Activated CD4-positive, alpha-beta T cell treated with anti-CD3 and anti-CD28 coated beads, Interleukin-2, amount 50 U/mL, for 48 hours (primary cell): Measurements from ENCODE around the gene TTC3.
"Not testable (repeated sequence)": the region's sequence is repeated elsewhere in the genome, so short reads cannot be mapped to it uniquely, and the experiment has no call there.

Experiments used
- DNase-seq, 2 experiments: peaks; one replicate each; pipeline ENCODE4 v3.0.0-alpha.2; 2020

The TTC3 gene

DNA sequence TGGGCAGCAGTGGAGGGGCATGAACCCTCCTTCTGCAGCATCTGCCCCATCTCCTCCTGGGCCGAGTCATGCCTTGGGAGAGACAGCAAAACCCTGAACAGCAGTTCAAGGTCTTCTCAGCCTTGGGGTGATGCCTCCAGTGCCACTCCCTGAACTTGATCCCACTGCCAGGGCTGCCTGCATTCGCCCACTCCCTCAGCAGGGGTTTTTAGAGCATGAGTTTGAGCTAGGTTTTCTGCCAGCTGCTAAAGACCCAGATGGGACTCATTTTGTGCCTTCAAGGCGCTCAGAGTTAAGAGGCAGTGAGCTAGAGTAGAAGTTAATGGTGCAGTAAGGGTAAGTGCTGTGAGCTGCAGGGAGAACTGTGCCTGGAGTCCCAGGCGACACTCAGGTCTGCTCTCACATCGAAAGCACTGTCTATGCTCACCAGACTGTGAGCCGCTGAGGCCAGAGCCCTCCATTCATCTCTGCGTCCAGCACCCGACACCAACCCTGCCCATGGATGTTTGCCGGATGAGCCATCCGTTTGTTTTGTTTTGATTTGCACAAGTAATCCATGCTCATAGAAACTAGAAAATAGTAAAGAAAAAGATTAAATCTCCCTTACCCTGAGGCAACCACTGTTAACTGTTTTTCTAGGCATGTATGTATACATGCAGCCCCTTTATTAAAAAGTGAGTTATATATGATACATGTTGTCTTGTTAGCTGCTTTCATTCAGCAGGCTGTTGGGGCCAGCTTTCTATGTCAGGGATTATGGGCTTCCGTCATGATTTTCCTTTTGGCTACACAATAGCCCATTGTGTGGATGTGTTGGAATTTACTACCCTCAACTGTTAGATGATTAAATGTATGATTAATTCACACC, 126.2 kb downstream of the TTC3 start:
- no peak for DNase-seq

DNA sequence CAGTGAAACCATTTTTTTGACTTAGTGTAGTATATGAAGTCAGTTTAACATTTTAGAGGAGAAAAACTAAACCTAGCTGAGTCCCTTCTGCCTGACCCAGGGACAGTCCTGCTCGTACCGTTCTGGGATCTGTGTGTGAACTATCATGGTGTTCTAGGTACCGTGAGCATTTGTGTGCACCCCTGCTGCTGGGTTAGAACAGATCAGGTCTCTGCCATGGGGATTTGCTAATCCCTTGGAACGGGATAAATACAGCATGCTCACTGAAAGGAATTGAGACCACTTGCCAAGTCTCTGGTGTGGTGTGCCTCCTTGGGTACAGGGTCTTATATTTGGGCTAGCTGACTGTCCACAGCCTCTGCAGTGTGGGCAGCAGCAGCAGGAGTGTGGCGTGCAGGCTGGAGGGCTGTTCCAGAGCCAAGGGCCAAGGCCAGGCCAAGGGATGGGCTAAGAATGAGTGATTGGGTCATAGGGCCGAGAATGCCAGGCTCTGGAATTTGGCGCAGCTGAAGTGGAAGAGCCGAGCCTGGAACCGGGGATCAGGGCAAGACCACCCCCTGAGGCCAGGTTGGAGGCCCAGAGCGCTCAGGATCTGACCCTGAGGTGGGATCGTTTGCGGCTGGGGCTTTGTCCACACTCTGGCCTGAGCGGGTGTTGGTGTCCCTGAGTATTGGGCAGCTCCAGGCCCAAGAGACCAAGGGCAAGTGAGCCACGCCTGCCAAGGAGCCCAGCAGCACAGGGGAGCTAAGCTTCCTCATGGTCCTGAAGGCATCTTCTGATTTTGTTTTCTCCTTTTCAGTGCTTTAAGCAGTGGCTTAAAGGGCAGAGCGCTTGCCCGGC, 127.8 kb downstream of the TTC3 start:
- DNase-seq, result no peak

DNA sequence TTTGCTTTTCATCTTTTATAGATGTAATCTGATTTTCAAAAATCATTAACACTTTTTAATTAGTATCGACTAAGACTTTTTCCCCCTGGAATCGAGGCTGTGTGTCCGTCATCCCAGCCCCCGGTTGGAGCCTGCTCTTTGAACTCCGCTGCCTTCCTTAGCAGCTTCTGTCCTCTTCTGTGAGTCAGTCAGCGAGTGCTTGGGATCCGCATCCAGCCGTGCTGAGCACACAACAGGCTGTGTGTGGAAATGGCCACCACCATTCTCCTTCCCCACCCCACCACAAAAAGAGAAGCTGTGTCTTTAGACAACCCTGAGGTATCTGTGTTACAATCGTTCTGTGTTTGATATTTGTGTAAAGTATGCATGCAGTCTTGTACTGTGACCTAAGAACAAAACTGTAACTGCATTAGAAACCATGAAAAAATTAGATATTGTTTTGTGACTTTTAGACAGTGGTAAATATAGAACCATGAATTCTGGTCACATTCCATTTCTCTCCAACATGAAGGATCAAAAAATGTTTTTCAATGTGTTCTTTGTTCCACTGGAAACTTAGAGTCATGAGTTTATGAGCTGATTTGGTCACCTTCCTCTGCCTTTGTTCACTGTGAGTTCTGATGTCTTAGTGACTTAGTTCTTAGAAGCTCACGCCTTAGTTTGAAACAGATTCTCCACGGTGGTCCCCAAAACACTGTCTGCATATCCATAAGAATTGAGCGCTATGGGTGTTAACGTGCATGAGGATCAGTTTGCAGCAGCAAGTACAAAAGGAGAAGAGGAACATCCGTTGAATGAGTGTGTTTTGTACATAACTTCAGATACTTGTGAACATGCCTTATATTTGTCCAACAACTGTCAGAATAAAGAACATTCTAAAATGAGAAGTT, 129.4 kb downstream of the TTC3 start:
- DNase-seq, result no peak

GRCh38 chr21:37204580-37204979, 131.5 kb downstream of the TTC3 start:
- no peak for DNase-seq

DNA sequence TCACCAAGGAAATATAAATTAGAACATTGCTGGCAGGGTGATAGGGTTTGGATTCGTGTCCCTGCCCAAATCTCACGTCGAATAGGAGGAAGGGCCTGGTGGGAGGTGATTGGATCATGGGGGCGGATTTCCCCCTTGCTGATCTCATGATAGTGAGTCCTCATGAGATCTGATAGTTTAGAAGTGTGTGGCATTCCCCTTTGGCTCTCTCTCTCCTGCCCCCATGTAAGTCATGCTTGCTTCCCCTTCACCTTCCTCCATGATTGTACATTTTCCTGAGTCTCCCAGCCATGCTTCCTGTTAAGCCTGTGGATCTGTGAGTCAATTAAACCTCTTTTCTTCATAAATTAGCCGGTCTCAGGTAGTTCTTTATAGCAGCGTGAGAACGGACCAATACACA, 133.4 kb downstream of the TTC3 start:
- DNase-seq, result no peak

GRCh38 chr21:37207441-37208009, 134.5 kb downstream of the TTC3 start:
- peak in 1 of 2 experiments; percentile 13 for DNase-seq

DNA sequence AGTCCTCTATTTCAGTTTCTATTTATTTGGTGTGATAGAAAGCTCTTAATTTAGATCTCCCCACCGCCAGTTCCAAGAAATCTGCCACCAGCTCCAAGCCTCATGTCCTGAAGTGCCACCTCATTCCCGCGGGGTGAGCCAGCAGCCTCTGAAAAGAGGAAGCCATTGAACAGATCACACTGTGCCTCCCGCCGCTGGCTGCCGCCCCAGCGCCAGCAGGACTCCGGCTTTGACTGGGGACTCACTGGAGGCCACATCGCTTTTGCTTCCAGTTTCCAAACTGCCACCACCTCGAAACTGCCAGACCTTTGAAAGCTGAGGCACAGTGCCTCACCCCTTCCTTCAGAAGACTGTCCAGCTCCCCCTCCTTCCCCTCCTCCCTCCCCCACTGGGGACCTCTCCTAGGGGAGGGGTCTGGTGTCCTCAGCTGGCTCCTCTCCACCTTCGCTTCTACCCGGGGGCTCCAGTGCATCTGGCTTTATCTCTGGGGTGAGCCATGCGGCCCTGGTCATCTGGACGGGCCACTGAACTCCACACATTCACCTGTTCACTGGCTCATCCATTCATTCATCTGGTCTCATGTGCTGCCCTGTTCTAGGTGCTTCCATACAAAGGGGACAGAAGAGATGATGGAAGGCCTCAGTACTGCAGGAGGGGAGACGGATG, 135.1 kb downstream of the TTC3 start:
- peak; percentile 19 to 36 for DNase-seq

DNA sequence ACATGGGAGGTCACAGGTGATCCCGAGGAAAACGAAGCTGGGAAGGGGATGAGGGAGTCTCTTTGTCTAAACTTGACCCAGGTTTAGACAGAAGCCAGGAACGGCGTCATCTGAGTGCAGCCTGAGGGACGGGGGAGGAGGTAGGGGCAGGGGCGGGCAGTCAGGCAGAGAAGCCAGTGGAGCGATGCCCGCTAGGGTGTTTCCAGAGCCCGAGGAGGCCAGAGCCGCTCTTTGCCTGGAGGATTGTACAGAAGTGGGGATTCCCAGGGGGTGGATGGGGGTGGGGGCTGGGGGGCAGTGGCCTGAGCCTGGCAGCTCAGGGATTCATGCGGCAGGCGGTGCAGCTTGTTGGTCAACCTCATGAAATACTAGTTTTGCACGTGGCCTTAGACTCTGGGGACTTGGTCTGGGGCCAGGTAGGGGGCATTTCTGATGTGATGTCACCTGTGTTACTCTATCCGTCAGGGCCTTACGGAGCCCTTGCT, 135.7 kb downstream of the TTC3 start:
- DNase-seq, result no peak

- no peak for DNase-seq
These were observed 137.1 kb downstream of the TTC3 start for GRCh38 chr21:37210130-37210529.

GRCh38 chr21:37210799-37211198, 137.7 kb downstream of the TTC3 start:
- no peak for DNase-seq

- no peak for DNase-seq
These were observed 141.9 kb downstream of the TTC3 start for GRCh38 chr21:37214952-37215351.

GRCh38 chr21:37219761-37220432, 146.8 kb downstream of the TTC3 start:
- peak in 1 of 2 experiments; percentile 32 for DNase-seq

- peak; percentile 38 to 47 for DNase-seq
These were observed 147.5 kb downstream of the TTC3 start for GRCh38 chr21:37220433-37220980.

- DNase-seq, result peak; percentile 98 to 99
These were observed 148.1 kb downstream of the TTC3 start for GRCh38 chr21:37220981-37221664.

GRCh38 chr21:37222248-37222647, 149.2 kb downstream of the TTC3 start:
- DNase-seq, result not testable (repeated sequence)

DNA sequence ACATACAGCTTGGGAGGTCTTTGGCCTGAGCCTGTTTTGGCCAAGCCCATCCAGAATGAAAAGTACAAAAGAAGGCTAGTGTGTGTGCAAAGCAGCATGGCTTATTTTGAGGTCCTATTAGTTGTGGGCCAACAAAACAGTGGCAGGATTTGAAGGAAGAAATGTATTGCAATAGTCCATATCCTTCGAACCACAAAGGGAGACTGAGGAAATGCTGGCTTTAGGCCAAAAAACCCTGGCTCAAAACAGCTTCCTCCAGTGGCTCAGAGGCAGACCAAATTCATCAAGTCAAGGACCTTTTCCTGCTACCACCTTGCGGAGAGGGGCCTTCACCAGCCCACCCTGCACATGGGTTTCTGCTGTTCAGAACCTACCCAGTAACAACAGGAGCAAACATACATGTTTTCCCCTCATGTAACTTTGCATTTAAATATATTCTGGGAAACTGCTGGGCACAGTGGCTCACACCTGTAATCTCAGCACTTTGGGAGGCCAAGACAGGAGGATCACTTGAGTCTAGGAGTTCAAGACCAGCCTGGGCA, 150.8 kb downstream of the TTC3 start:
- DNase-seq, result no peak

- peak; percentile 34 to 54 for DNase-seq
These were observed 152.1 kb downstream of the TTC3 start for GRCh38 chr21:37224861-37225839.
